ACC112 (cell line): ENCODE data around the gene SCYL1.

Source experiments
- H2AFZ ChIP-seq: fragments of 200-600 bp; sonication (generic); one replicate; pipeline ENCODE4 v1.6.0; 2017; ENCODE audit warnings: antibody characterized with exemption, low read length; ENCODE audit not compliant: unreplicated experiment
- H3K27ac ChIP-seq: fragments of 200-600 bp; sonication (generic); 2 replicates; pipeline ENCODE4 v1.5.1; 2014; ENCODE audit warnings: low read depth, mild to moderate bottlenecking, antibody characterized with exemption, low read length, moderate library complexity
- H3K27me3 ChIP-seq: fragments of 200-600 bp; sonication (generic); 2 replicates; pipeline ENCODE4 v1.6.1; 2014; ENCODE audit warnings: mild to moderate bottlenecking, antibody characterized with exemption, low read length, moderate library complexity, mixed read lengths; ENCODE audit not compliant: insufficient read depth
- H3K36me3 ChIP-seq: fragments of 200-600 bp; sonication (generic); 2 replicates; pipeline ENCODE4 v1.6.1; 2016; ENCODE audit warnings: mild to moderate bottlenecking, antibody characterized with exemption, low read length, moderate library complexity, mixed read lengths; ENCODE audit not compliant: insufficient read depth
- H3K4me1 ChIP-seq: fragments of 200-600 bp; sonication (generic); one replicate; pipeline ENCODE4 v1.6.1; 2016; ENCODE audit warnings: low read length, mixed read lengths; ENCODE audit not compliant: insufficient read depth, unreplicated experiment, control insufficient read depth
- H3K4me3 ChIP-seq: fragments of 200-600 bp; sonication (generic); 2 replicates; pipeline ENCODE4 v1.5.1; 2014; ENCODE audit warnings: mild to moderate bottlenecking, low read depth, low read length
- H3K79me2 ChIP-seq: fragments of 200-600 bp; sonication (generic); one replicate; pipeline ENCODE4 v1.6.0; 2016; ENCODE audit warnings: low read length; ENCODE audit not compliant: control insufficient read depth, unreplicated experiment, insufficient read depth

SCYL1 gene

GRCh38 chr11:65529475-65530156 lies 4.7 kb downstream of the SCYL1 start:
- Histone ChIP-seq H3K36me3 (peaks cover 15% of the 10 kb centered on the region; the same call in 1 of the 2 replicates), H3K4me3 (no peak overlapping the region), H3K27ac (no peak overlapping the region), H3K79me2 (peaks cover 26% of the 10 kb centered on the region), H2AFZ (no peak overlapping the region), H3K27me3 (no peaks in the 10 kb centered on the region), H3K4me1 (peaks cover 10% of the 10 kb centered on the region)

- Histone ChIP-seq H3K4me1 (peaks cover 10% of the 10 kb centered on the region), H3K4me3 (no peak overlapping the region), H2AFZ (no peak overlapping the region), H3K36me3 (peaks cover 15% of the 10 kb centered on the region; the same call in 1 of the 2 replicates), H3K27ac (no peak overlapping the region), H3K79me2 (peaks cover 25% of the 10 kb centered on the region), H3K27me3 (no peaks in the 10 kb centered on the region)
Measured at GRCh38 chr11:65530157-65530496, 5.2 kb downstream of the SCYL1 start.

- Histone ChIP-seq H2AFZ (no peak overlapping the region), H3K79me2 (peaks cover 3% of the 10 kb centered on the region), H3K27me3 (no peaks in the 10 kb centered on the region), H3K36me3 (peaks cover 10% of the 10 kb centered on the region; the same call in 1 of the 2 replicates), H3K4me3 (no peak overlapping the region), H3K4me1 (no peaks in the 10 kb centered on the region), H3K27ac (no peak overlapping the region)
Measured at GRCh38 chr11:65532388-65533064, 7.6 kb downstream of the SCYL1 start.

GRCh38 chr11:65535102-65535501 lies 10.2 kb downstream of the SCYL1 start:
- no peaks in the 10 kb centered on the region for H3K79me2 ChIP-seq
- H2AFZ ChIP-seq = no peak overlapping the region
- H3K27ac ChIP-seq = no peak overlapping the region
- H3K36me3 ChIP-seq = peaks cover 8% of the 10 kb centered on the region; the same call in 1 of the 2 replicates
- H3K4me1 ChIP-seq = no peaks in the 10 kb centered on the region
- H3K27me3 ChIP-seq = no peaks in the 10 kb centered on the region
- H3K4me3 ChIP-seq = no peak overlapping the region

GRCh38 chr11:65536412-65537295 lies 11.8 kb downstream of the SCYL1 start:
- H3K27ac ChIP-seq = no peak overlapping the region
- no peaks in the 10 kb centered on the region for H3K27me3 ChIP-seq
- no peak overlapping the region for H3K4me3 ChIP-seq
- H3K36me3 ChIP-seq = peaks cover 4% of the 10 kb centered on the region; the same call in 1 of the 2 replicates
- no peaks in the 10 kb centered on the region for H3K4me1 ChIP-seq
- H2AFZ ChIP-seq = no peak overlapping the region
- no peaks in the 10 kb centered on the region for H3K79me2 ChIP-seq

GRCh38 chr11:65537296-65537597 lies 12.4 kb downstream of the SCYL1 start:
- H3K27ac ChIP-seq = no peak overlapping the region
- H3K27me3 ChIP-seq = no peaks in the 10 kb centered on the region
- H3K36me3 ChIP-seq = peaks cover 2% of the 10 kb centered on the region; the same call in 1 of the 2 replicates
- H3K79me2 ChIP-seq = no peaks in the 10 kb centered on the region
- H2AFZ ChIP-seq = no peak overlapping the region
- no peak overlapping the region for H3K4me3 ChIP-seq
- H3K4me1 ChIP-seq = no peaks in the 10 kb centered on the region

- Histone ChIP-seq H3K4me3 (no peak overlapping the region), H3K4me1 (no peaks in the 10 kb centered on the region), H3K27me3 (no peaks in the 10 kb centered on the region), H3K36me3 (no peaks in the 10 kb centered on the region), H3K79me2 (no peaks in the 10 kb centered on the region), H2AFZ (no peak overlapping the region), H3K27ac (no peak overlapping the region)
Measured at GRCh38 chr11:65537620-65538231, 12.8 kb downstream of the SCYL1 start.

GRCh38 chr11:65538232-65538914 lies 13.5 kb downstream of the SCYL1 start:
- no peak overlapping the region for H3K27ac ChIP-seq

GRCh38 chr11:65538915-65539743 lies 14.2 kb downstream of the SCYL1 start:
- no peaks in the 10 kb centered on the region for H3K36me3 ChIP-seq
- no peaks in the 10 kb centered on the region for H3K4me1 ChIP-seq
- H2AFZ ChIP-seq = no peak overlapping the region
- no peak overlapping the region for H3K4me3 ChIP-seq
- H3K27ac ChIP-seq = no peak overlapping the region
- no peaks in the 10 kb centered on the region for H3K79me2 ChIP-seq
- no peaks in the 10 kb centered on the region for H3K27me3 ChIP-seq

More at GRCh38 chr11:65538232-65538914, 13.5 kb downstream of the SCYL1 start:
- Histone ChIP-seq H3K27me3 (no peaks in the 10 kb centered on the region), H2AFZ (no peak overlapping the region), H3K79me2 (no peaks in the 10 kb centered on the region), H3K36me3 (no peaks in the 10 kb centered on the region), H3K4me3 (no peak overlapping the region), H3K4me1 (no peaks in the 10 kb centered on the region)
